ENCODE results near the gene PNPLA7. TPM values are rescaled to one million over a fixed set of nuclear protein-coding genes. Genes with fewer than 3 reads are reported as not detected.
A peak's percentile ranks its signal among the peaks of the same experiment; 100 is the strongest.
"Not testable (repeated sequence)": the region's sequence is repeated elsewhere in the genome, so short reads cannot be mapped to it uniquely, and the experiment has no call there.

Gene PNPLA7
- polyA plus RNA-seq, 4 donors = 2.9 to 8.8 (median 3.3) TPM

- peaks cover 0 to 6% of the 10 kb centered on the region in 2 donors for H3K9me3 ChIP-seq (ENCODE audit: control insufficient read depth in 2 of 2, insufficient read depth in 1 of 2, low read depth in 1 of 2, low read length in 1 of 2)
- no peaks in the 10 kb centered on the region for H3K27me3 ChIP-seq (ENCODE audit: control insufficient read depth in 3 of 3, insufficient read depth in 3 of 3, low read length in 3 of 3)
- no peaks in the 10 kb centered on the region for H3K4me1 ChIP-seq (ENCODE audit: control insufficient read depth in 3 of 3, insufficient read depth in 2 of 3, low read depth in 1 of 3, low read length in 2 of 3)
- peaks cover 0 to 28% (median 4%) of the 10 kb centered on the region in 3 donors for H3K36me3 ChIP-seq (ENCODE audit: control insufficient read depth in 3 of 3, insufficient read depth in 2 of 3, low read depth in 1 of 3, low read length in 3 of 3)
- no peak overlapping the region for H3K27ac ChIP-seq (ENCODE audit: low read depth in 1 of 3, low read length in 2 of 3)
- 91 to 95% (median 92%) methylated on average over 25 of the region's 25 CpGs for WGBS, 3 donors
- DNase-seq (no peak), FAIRE-seq (no peak)
- no peak overlapping the region for H3K4me3 ChIP-seq (ENCODE audit: low read depth in 1 of 3, low read length in 3 of 3)
Observed at GRCh38 chr9:137543237-137543963, 6.8 kb downstream of the PNPLA7 start.

- Histone ChIP-seq H3K9me3 (ENCODE audit: control insufficient read depth in 2 of 2, insufficient read depth in 1 of 2, low read depth in 1 of 2, low read length in 1 of 2) (peaks cover 0 to 6% of the 10 kb centered on the region in 2 donors), H3K36me3 (ENCODE audit: control insufficient read depth in 3 of 3, insufficient read depth in 2 of 3, low read depth in 1 of 3, low read length in 3 of 3) (peaks cover 0 to 33% (median 4%) of the 10 kb centered on the region in 3 donors), H3K4me1 (ENCODE audit: control insufficient read depth in 3 of 3, insufficient read depth in 2 of 3, low read depth in 1 of 3, low read length in 2 of 3) (no peaks in the 10 kb centered on the region), H3K27me3 (ENCODE audit: control insufficient read depth in 3 of 3, insufficient read depth in 3 of 3, low read length in 3 of 3) (no peaks in the 10 kb centered on the region), H3K27ac (ENCODE audit: low read depth in 1 of 3, low read length in 2 of 3) (no peak overlapping the region), H3K4me3 (ENCODE audit: low read depth in 1 of 3, low read length in 3 of 3) (no peak overlapping the region)
- 90 to 93% (median 91%) methylated on average over 20 of the region's 20 CpGs for WGBS, 3 donors
- DNase-seq (no peak), FAIRE-seq (no peak)
Observed at GRCh38 chr9:137542486-137542885, 7.7 kb downstream of the PNPLA7 start.

- H3K4me3 ChIP-seq (ENCODE audit: low read depth in 1 of 3, low read length in 3 of 3) = no peak overlapping the region
- no peaks in the 10 kb centered on the region for H3K27me3 ChIP-seq (ENCODE audit: control insufficient read depth in 3 of 3, insufficient read depth in 3 of 3, low read length in 3 of 3)
- peaks cover 0 to 28% (median 4%) of the 10 kb centered on the region in 3 donors for H3K36me3 ChIP-seq (ENCODE audit: control insufficient read depth in 3 of 3, insufficient read depth in 2 of 3, low read depth in 1 of 3, low read length in 3 of 3)
- H3K4me1 ChIP-seq (ENCODE audit: control insufficient read depth in 3 of 3, insufficient read depth in 2 of 3, low read depth in 1 of 3, low read length in 2 of 3) = no peaks in the 10 kb centered on the region
- 92 to 95% (median 93%) methylated on average over 18 of the region's 18 CpGs for WGBS, 3 donors
- DNase-seq = no peak
- H3K27ac ChIP-seq (ENCODE audit: low read depth in 1 of 3, low read length in 2 of 3) = no peak overlapping the region
- H3K9me3 ChIP-seq (ENCODE audit: control insufficient read depth in 2 of 2, insufficient read depth in 1 of 2, low read depth in 1 of 2, low read length in 1 of 2) = no peaks in the 10 kb centered on the region
- no peak for FAIRE-seq
Observed at GRCh38 chr9:137540536-137540935, 9.7 kb downstream of the PNPLA7 start.

- WGBS, 3 donors = 92 to 95% (median 94%) methylated on average over 16 of the region's 16 CpGs
- Histone ChIP-seq H3K27me3 (ENCODE audit: control insufficient read depth in 3 of 3, insufficient read depth in 3 of 3, low read length in 3 of 3) (no peaks in the 10 kb centered on the region), H3K9me3 (ENCODE audit: control insufficient read depth in 2 of 2, insufficient read depth in 1 of 2, low read depth in 1 of 2, low read length in 1 of 2) (no peaks in the 10 kb centered on the region), H3K36me3 (ENCODE audit: control insufficient read depth in 3 of 3, insufficient read depth in 2 of 3, low read depth in 1 of 3, low read length in 3 of 3) (peaks cover 0 to 22% (median 4%) of the 10 kb centered on the region in 3 donors), H3K27ac (ENCODE audit: low read depth in 1 of 3, low read length in 2 of 3) (no peak overlapping the region), H3K4me1 (ENCODE audit: control insufficient read depth in 3 of 3, insufficient read depth in 2 of 3, low read depth in 1 of 3, low read length in 2 of 3) (peaks cover 0 to 3% (median 0%) of the 10 kb centered on the region in 3 donors), H3K4me3 (ENCODE audit: low read depth in 1 of 3, low read length in 3 of 3) (no peak overlapping the region)
- FAIRE-seq = no peak
- no peak for DNase-seq
Observed at GRCh38 chr9:137538058-137538457, 12.1 kb downstream of the PNPLA7 start.

GRCh38 chr9:137536594-137537131 is 13.5 kb downstream of the PNPLA7 start:
- not testable (repeated sequence) for H3K4me1 ChIP-seq (ENCODE audit: control insufficient read depth in 3 of 3, insufficient read depth in 2 of 3, low read depth in 1 of 3, low read length in 2 of 3); H3K4me3 ChIP-seq (ENCODE audit: low read depth in 1 of 3, low read length in 3 of 3); FAIRE-seq; H3K27me3 ChIP-seq (ENCODE audit: control insufficient read depth in 3 of 3, insufficient read depth in 3 of 3, low read length in 3 of 3); H3K9me3 ChIP-seq (ENCODE audit: control insufficient read depth in 2 of 2, insufficient read depth in 1 of 2, low read depth in 1 of 2, low read length in 1 of 2); DNase-seq
- WGBS, 3 donors = 60 to 82% (median 68%) methylated on average over 16 of the region's 16 CpGs
- H3K27ac ChIP-seq (ENCODE audit: low read depth in 1 of 3, low read length in 2 of 3) = peak overlapping the region in 1 of 3 donors; percentile 5
- peaks cover 0 to 17% (median 2%) of the 10 kb centered on the region in 3 donors for H3K36me3 ChIP-seq (ENCODE audit: control insufficient read depth in 3 of 3, insufficient read depth in 2 of 3, low read depth in 1 of 3, low read length in 3 of 3)

GRCh38 chr9:137535120-137535428 is 15.1 kb downstream of the PNPLA7 start:
- FAIRE-seq (no peak), DNase-seq (no peak)
- Histone ChIP-seq H3K27me3 (ENCODE audit: control insufficient read depth in 3 of 3, insufficient read depth in 3 of 3, low read length in 3 of 3) (no peaks in the 10 kb centered on the region), H3K27ac (ENCODE audit: low read depth in 1 of 3, low read length in 2 of 3) (no peak overlapping the region), H3K4me1 (ENCODE audit: control insufficient read depth in 3 of 3, insufficient read depth in 2 of 3, low read depth in 1 of 3, low read length in 2 of 3) (peaks cover 0 to 3% (median 0%) of the 10 kb centered on the region in 3 donors), H3K4me3 (ENCODE audit: low read depth in 1 of 3, low read length in 3 of 3) (no peak overlapping the region), H3K36me3 (ENCODE audit: control insufficient read depth in 3 of 3, insufficient read depth in 2 of 3, low read depth in 1 of 3, low read length in 3 of 3) (peaks cover 0 to 7% (median 2%) of the 10 kb centered on the region in 3 donors), H3K9me3 (ENCODE audit: control insufficient read depth in 2 of 2, insufficient read depth in 1 of 2, low read depth in 1 of 2, low read length in 1 of 2) (no peaks in the 10 kb centered on the region)

GRCh38 chr9:137534256-137535119 is 15.7 kb downstream of the PNPLA7 start:
- Histone ChIP-seq H3K27me3 (ENCODE audit: control insufficient read depth in 3 of 3, insufficient read depth in 3 of 3, low read length in 3 of 3) (no peaks in the 10 kb centered on the region), H3K27ac (ENCODE audit: low read depth in 1 of 3, low read length in 2 of 3) (no peak overlapping the region), H3K4me1 (ENCODE audit: control insufficient read depth in 3 of 3, insufficient read depth in 2 of 3, low read depth in 1 of 3, low read length in 2 of 3) (peaks cover 0 to 3% (median 0%) of the 10 kb centered on the region in 3 donors), H3K9me3 (ENCODE audit: control insufficient read depth in 2 of 2, insufficient read depth in 1 of 2, low read depth in 1 of 2, low read length in 1 of 2) (no peaks in the 10 kb centered on the region), H3K4me3 (ENCODE audit: low read depth in 1 of 3, low read length in 3 of 3) (no peak overlapping the region), H3K36me3 (ENCODE audit: control insufficient read depth in 3 of 3, insufficient read depth in 2 of 3, low read depth in 1 of 3, low read length in 3 of 3) (peaks cover 0 to 5% (median 0%) of the 10 kb centered on the region in 3 donors)
- FAIRE-seq (no peak), DNase-seq (peak; percentile 66 to 78)
- 24 to 35% (median 28%) methylated on average over 19 of the region's 19 CpGs for WGBS, 3 donors

- H3K27me3 ChIP-seq (ENCODE audit: control insufficient read depth in 3 of 3, insufficient read depth in 3 of 3, low read length in 3 of 3); H3K4me1 ChIP-seq (ENCODE audit: control insufficient read depth in 3 of 3, insufficient read depth in 2 of 3, low read depth in 1 of 3, low read length in 2 of 3); H3K9me3 ChIP-seq (ENCODE audit: control insufficient read depth in 2 of 2, insufficient read depth in 1 of 2, low read depth in 1 of 2, low read length in 1 of 2); DNase-seq; H3K36me3 ChIP-seq (ENCODE audit: control insufficient read depth in 3 of 3, insufficient read depth in 2 of 3, low read depth in 1 of 3, low read length in 3 of 3); H3K27ac ChIP-seq (ENCODE audit: low read depth in 1 of 3, low read length in 2 of 3); FAIRE-seq; H3K4me3 ChIP-seq (ENCODE audit: low read depth in 1 of 3, low read length in 3 of 3): not testable (repeated sequence)
- 81 to 88% (median 86%) methylated on average over 10 of the region's 10 CpGs for WGBS, 3 donors
Observed at GRCh38 chr9:137532891-137533468, 17.2 kb downstream of the PNPLA7 start.
